GM13977 (cell line): ENCODE data around the gene CHST8.

Experiments
- DNase-seq: peaks from one replicate; pipeline ENCODE4 v3.0.0; 2012; ENCODE audit warnings: low spot score
- in situ Hi-C: fragments of 300-500 bp; cut with MboI; formaldehyde crosslinking; loops from one replicate; pipeline ENCODE4 v1.12.0; 2022; ENCODE audit warnings: low sequenced_read_pairs, low pct_unique_long_range_greater_than_20kb, mixed read lengths, inconsistent platforms; ENCODE audit not compliant: unreplicated experiment
- TF ChIP-seq, protein P1 (sequence below): IDR thresholded peaks from 2 replicates; pipeline ENCODE4 v1.5.1; 2012; ENCODE audit warnings: mild to moderate bottlenecking, control low read depth; ENCODE audit not compliant: insufficient read depth; ENCODE audit errors: extremely low read depth, missing control alignments

The CHST8 gene

GRCh38 chr19:33640773-33641172 lies 19.0 kb downstream of the CHST8 start:
- DNase-seq = no peak
- in situ Hi-C loops = no loop called here
- TF ChIP-seq, protein P1, sequence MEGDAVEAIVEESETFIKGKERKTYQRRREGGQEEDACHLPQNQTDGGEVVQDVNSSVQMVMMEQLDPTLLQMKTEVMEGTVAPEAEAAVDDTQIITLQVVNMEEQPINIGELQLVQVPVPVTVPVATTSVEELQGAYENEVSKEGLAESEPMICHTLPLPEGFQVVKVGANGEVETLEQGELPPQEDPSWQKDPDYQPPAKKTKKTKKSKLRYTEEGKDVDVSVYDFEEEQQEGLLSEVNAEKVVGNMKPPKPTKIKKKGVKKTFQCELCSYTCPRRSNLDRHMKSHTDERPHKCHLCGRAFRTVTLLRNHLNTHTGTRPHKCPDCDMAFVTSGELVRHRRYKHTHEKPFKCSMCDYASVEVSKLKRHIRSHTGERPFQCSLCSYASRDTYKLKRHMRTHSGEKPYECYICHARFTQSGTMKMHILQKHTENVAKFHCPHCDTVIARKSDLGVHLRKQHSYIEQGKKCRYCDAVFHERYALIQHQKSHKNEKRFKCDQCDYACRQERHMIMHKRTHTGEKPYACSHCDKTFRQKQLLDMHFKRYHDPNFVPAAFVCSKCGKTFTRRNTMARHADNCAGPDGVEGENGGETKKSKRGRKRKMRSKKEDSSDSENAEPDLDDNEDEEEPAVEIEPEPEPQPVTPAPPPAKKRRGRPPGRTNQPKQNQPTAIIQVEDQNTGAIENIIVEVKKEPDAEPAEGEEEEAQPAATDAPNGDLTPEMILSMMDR = no peak

- DNase-seq = no peak
- TF ChIP-seq, protein P1 = no peak
- in situ Hi-C loops = no loop called here
Measured at GRCh38 chr19:33641261-33641660, 19.5 kb downstream of the CHST8 start.

DNA sequence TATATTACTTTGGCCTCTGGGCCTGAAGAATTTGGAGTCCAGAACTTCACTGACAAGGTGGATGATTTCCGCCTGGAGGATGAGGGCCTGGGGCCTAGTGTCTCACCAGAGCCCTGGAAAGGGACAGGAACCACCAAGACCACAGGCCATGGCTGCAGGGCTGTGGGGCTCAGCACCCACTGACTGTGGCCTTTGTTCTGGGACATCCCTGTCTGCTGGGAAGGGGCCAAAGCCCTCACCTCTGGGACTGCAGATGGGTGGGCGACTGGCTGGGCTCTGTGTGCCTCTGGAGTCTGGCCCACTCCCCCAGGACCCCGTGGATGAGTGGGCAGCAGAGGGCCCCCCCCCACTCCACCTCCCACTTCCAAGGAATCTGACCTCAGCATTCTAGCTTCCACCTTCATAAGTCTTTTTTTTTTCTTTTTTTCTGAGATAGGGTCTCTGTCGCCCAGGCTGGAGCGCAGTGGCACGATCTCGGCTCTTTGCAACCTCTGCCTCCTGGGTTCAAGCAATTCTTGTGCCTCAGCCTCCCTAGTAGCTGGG lies 20.3 kb downstream of the CHST8 start:
- DNase-seq = no peak
- in situ Hi-C loops = no loop called here
- TF ChIP-seq, protein P1 = no peak

- in situ Hi-C loops = no loop called here
- DNase-seq = no peak
- TF ChIP-seq, protein P1 = no peak
Measured at GRCh38 chr19:33644284-33644836, 22.6 kb downstream of the CHST8 start.

GRCh38 chr19:33646306-33646705 lies 24.6 kb downstream of the CHST8 start:
- TF ChIP-seq, protein P1 = no peak
- DNase-seq = no peak
- in situ Hi-C loops = no loop called here

- DNase-seq = no peak
- TF ChIP-seq, protein P1 = no peak
- in situ Hi-C loops = no loop called here
Measured at GRCh38 chr19:33647146-33647545, 25.4 kb downstream of the CHST8 start.
